OCI-LY3 (cell line): ENCODE data around the gene BIRC6.

Experiments
- H2AFZ ChIP-seq: fragments of 200-600, 300-600 bp; shearing (Covaris generic); 2 replicates; pipeline ENCODE4 v1.6.0; 2014; ENCODE audit warnings: antibody characterized with exemption, low read depth, low read length
- H3K27ac ChIP-seq: fragments of 200-600, 300-600 bp; sonication (generic); 2 replicates; pipeline ENCODE4 v1.5.1; 2014; ENCODE audit warnings: mild to moderate bottlenecking, low read length, moderate library complexity, mixed read lengths
- H3K27me3 ChIP-seq: fragments of 200-600, 300-600 bp; sonication (generic); 2 replicates; pipeline ENCODE4 v1.6.1; 2014; ENCODE audit warnings: low read depth, low read length, mixed read lengths
- H3K36me3 ChIP-seq: fragments of 200-600, 300-600 bp; sonication (generic); replicated peaks from 2 replicates; pipeline ENCODE3; 2014; ENCODE audit warnings: low read depth, low read length, mixed read lengths
- H3K4me1 ChIP-seq: fragments of 300-600, 200-600 bp; sonication (generic); 2 replicates; pipeline ENCODE4 v1.6.1; 2014; ENCODE audit warnings: low read length, mixed read lengths
- H3K4me2 ChIP-seq: fragments of 200-600, 300-600 bp; sonication (generic); 2 replicates; pipeline ENCODE4 v1.6.1; 2014; ENCODE audit warnings: low read length, mixed read lengths
- H3K4me3 ChIP-seq: fragments of 300-600, 200-600 bp; sonication (generic); 2 replicates; pipeline ENCODE4 v1.5.1; 2014; ENCODE audit warnings: antibody characterized with exemption, mild to moderate bottlenecking, low read length, moderate library complexity
- H3K79me2 ChIP-seq: fragments of 300-600, 200-600 bp; shearing (Covaris generic); 2 replicates; pipeline ENCODE4 v1.6.1; 2014; ENCODE audit warnings: mild to moderate bottlenecking, low read length, mixed read lengths
- H3K9ac ChIP-seq: fragments of 300-600, 200-600 bp; shearing (Covaris generic); 2 replicates; pipeline ENCODE4 v1.6.0; 2014; ENCODE audit warnings: mild to moderate bottlenecking, low read length, moderate library complexity
- H3K9me3 ChIP-seq: fragments of 200-600, 300-600 bp; shearing (Covaris generic); 2 replicates; pipeline ENCODE4 v1.6.1; 2014; ENCODE audit warnings: low read length, mixed read lengths; ENCODE audit not compliant: insufficient read depth
- H4K20me1 ChIP-seq: fragments of 200-600, 300-600 bp; sonication (generic); 2 replicates; pipeline ENCODE4 v1.6.1; 2016; ENCODE audit warnings: low read length, mixed read lengths; ENCODE audit not compliant: insufficient read depth
- EZH2phosphoT487 ChIP-seq: fragments of 200-600 bp; shearing (Covaris generic); IDR thresholded peaks from 2 replicates; pipeline ENCODE4 v1.6.1; 2018; ENCODE audit warnings: antibody characterized with exemption, mixed run types, low read depth
- TF ChIP-seq, protein P1 (sequence below): fragments of 200-600, 300-600 bp; sonication (generic); IDR thresholded peaks from 2 replicates; pipeline ENCODE4 v1.5.1; 2014; ENCODE audit warnings: antibody characterized with exemption, low read length, low read depth

Gene BIRC6

DNA sequence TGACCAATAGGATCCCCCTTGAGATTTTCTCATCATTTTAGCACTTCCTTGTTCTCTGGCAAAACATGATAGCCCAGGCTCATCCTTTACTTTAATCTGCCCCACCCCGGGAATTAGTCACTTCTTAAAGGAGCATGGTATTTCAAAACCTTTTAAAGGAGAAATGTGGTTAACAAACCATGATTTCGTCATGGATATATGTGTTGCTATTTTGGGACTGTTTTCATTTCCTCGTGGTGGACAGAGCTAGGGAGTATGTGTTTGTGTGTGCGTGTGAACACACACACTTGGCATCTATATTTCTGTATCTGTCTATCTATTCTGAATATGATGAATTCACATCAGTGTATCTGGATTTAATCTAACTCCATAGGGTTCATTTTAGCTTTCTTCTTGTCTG, 128.1 kb downstream of the BIRC6 start:
- Histone ChIP-seq H3K9me3 (no peaks in the 10 kb centered on the region), H3K27me3 (no peaks in the 10 kb centered on the region), H3K27ac (no peak overlapping the region), H4K20me1 (no peaks in the 10 kb centered on the region), H2AFZ (no peak overlapping the region), H3K79me2 (no peaks in the 10 kb centered on the region), H3K4me2 (no peak overlapping the region), H3K36me3 (peaks cover 46% of the 10 kb centered on the region), H3K4me3 (no peak overlapping the region), H3K9ac (no peak overlapping the region), H3K4me1 (no peaks in the 10 kb centered on the region)
- TF ChIP-seq, protein P1, sequence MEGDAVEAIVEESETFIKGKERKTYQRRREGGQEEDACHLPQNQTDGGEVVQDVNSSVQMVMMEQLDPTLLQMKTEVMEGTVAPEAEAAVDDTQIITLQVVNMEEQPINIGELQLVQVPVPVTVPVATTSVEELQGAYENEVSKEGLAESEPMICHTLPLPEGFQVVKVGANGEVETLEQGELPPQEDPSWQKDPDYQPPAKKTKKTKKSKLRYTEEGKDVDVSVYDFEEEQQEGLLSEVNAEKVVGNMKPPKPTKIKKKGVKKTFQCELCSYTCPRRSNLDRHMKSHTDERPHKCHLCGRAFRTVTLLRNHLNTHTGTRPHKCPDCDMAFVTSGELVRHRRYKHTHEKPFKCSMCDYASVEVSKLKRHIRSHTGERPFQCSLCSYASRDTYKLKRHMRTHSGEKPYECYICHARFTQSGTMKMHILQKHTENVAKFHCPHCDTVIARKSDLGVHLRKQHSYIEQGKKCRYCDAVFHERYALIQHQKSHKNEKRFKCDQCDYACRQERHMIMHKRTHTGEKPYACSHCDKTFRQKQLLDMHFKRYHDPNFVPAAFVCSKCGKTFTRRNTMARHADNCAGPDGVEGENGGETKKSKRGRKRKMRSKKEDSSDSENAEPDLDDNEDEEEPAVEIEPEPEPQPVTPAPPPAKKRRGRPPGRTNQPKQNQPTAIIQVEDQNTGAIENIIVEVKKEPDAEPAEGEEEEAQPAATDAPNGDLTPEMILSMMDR: no peak
- TF ChIP-seq EZH2phosphoT487: no peak

DNA sequence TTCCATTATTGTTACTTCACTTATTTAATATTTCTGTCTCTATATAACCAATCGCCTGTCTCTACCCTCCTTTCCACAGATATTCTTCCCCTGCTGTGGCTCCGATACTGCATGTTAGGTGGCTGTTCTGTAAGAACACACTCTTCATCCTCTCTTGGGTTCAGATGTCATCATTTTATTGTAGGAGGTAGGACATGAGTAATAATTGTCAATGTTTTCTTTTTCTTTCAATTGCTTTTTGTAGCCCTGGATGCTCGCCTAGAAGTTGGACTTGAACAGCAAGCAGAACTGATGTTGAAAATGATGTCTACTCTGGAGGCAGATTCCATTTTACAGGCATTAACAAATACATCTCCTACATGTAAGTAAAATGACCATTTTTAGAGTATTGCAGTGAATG, 128.6 kb downstream of the BIRC6 start:
- Histone ChIP-seq H3K27ac (no peak overlapping the region), H3K4me2 (no peak overlapping the region), H3K79me2 (no peaks in the 10 kb centered on the region)

DNA sequence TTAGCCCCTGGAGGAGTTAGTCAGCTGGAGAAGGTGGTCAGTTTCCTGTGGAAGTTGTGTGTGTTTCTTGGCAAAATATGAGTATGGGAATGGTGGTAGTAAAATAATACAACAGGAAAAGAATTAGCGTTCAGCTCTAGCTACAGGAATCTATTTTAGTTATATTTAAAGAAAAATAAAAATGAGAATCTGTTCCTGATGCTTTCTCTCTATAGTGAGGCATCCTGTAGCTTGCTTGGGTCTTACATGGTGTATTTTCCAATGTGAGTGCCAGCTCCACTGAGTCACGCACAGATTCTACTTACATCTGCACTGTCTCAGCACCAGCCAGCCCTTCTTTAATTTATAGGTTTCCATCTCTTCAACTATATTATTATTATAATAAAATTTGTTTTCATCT, 132.2 kb downstream of the BIRC6 start:
- Histone ChIP-seq H3K79me2 (no peaks in the 10 kb centered on the region), H4K20me1 (no peaks in the 10 kb centered on the region), H3K4me2 (no peak overlapping the region), H3K9ac (no peak overlapping the region), H3K9me3 (no peaks in the 10 kb centered on the region), H3K4me3 (no peak overlapping the region), H2AFZ (no peak overlapping the region), H3K36me3 (peaks cover 33% of the 10 kb centered on the region), H3K4me1 (no peaks in the 10 kb centered on the region), H3K27ac (no peak overlapping the region), H3K27me3 (no peaks in the 10 kb centered on the region)
- TF ChIP-seq EZH2phosphoT487: no peak
- TF ChIP-seq, protein P1: no peak

More for the DNA sequence above, 128.6 kb downstream of the BIRC6 start:
- Histone ChIP-seq H3K9ac (no peak overlapping the region), H3K4me1 (no peaks in the 10 kb centered on the region), H3K36me3 (peaks cover 44% of the 10 kb centered on the region), H3K27me3 (no peaks in the 10 kb centered on the region), H3K9me3 (no peaks in the 10 kb centered on the region), H2AFZ (no peak overlapping the region), H4K20me1 (no peaks in the 10 kb centered on the region), H3K4me3 (no peak overlapping the region)
- no peak for TF ChIP-seq EZH2phosphoT487
- TF ChIP-seq, protein P1: no peak

DNA sequence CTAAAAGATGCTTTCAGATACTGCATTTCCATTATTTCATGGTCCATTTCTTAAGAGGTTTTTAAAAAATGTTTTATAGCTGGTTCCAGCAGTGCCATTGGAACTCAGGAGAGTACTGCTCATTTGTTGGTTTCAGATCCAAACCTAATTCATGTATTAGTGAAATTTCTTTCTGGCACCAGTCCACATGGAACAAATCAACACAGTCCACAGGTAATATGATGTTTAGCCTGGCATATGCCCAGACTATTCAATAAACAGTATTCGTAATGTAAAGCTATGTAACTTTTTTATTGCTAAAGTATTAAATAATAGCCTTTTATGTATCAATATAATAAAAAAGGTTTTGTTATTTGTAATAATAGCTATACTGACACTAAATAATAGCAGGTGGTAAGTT, 134.5 kb downstream of the BIRC6 start:
- no peaks in the 10 kb centered on the region for H3K27me3 ChIP-seq
- peaks cover 22% of the 10 kb centered on the region for H3K36me3 ChIP-seq
- no peaks in the 10 kb centered on the region for H3K4me1 ChIP-seq
- no peak overlapping the region for H3K4me3 ChIP-seq
- H3K9ac ChIP-seq: no peak overlapping the region
- no peak overlapping the region for H3K27ac ChIP-seq
- no peaks in the 10 kb centered on the region for H3K79me2 ChIP-seq
- H3K9me3 ChIP-seq: no peaks in the 10 kb centered on the region
- no peak overlapping the region for H3K4me2 ChIP-seq
- TF ChIP-seq, protein P1: no peak
- TF ChIP-seq EZH2phosphoT487: no peak
- H4K20me1 ChIP-seq: no peaks in the 10 kb centered on the region
- H2AFZ ChIP-seq: no peak overlapping the region
